Psoas muscle (tissue), 8 donors: ENCODE data around the gene FBXW7. TPM values are rescaled to one million over a fixed set of nuclear protein-coding genes. Genes with fewer than 3 reads are reported as not detected.
A peak's percentile ranks its signal among the peaks of the same experiment; 100 is the strongest.

ENCODE experiments used
- ATAC-seq, 4 donors: fragments of 200-7000 bp; cut with Tn5 transposase; one replicate each; pipeline ENCODE4 v1.9.1; 2020; ENCODE audit warnings: moderate library complexity in 3 of 4, mild to moderate bottlenecking in 2 of 4
- DNase-seq, 2 donors: peaks; one replicate each; pipeline ENCODE4 v3.0.0-alpha.2; 2020
- H3K27ac ChIP-seq: fragments of 200-600 bp; one replicate; pipeline ENCODE4 v1.8.0; 2022
- H3K27me3 ChIP-seq, 3 donors: fragments of 200-600 bp in 1 of 3; one replicate each; pipeline versions ENCODE4 v1.6.1 to v1.8.0; 2013 to 2022; ENCODE audit warnings: low read length in 2 of 3, mild to moderate bottlenecking in 2 of 3, moderate library complexity in 1 of 3; ENCODE audit not compliant: insufficient read depth in 3 of 3
- H3K36me3 ChIP-seq, 2 donors: fragments of 200-600 bp in 1 of 2; one replicate each; pipeline versions ENCODE4 v1.6.1 to v1.8.0; 2013 to 2022; ENCODE audit warnings: low read depth in 1 of 2, mild to moderate bottlenecking in 1 of 2, moderate library complexity in 1 of 2; ENCODE audit not compliant: insufficient read depth in 1 of 2
- H3K4me1 ChIP-seq: fragments of 200-600 bp; one replicate; pipeline ENCODE4 v1.8.0; 2022
- H3K4me3 ChIP-seq: fragments of 200-600 bp; one replicate; pipeline ENCODE4 v1.8.0; 2022; ENCODE audit warnings: mild to moderate bottlenecking
- H3K9me3 ChIP-seq: fragments of 200-600 bp; one replicate; pipeline ENCODE4 v1.8.0; 2022
- CTCF ChIP-seq: fragments of 200-600 bp; IDR thresholded peaks from one replicate; pipeline ENCODE4 v1.8.0; 2022; ENCODE audit warnings: antibody characterized with exemption
- WGBS, 3 donors: extraction: QIAGEN DNeasy Blood & Tissue Kit; methylation state at CpG; one replicate each; pipeline versions ENCODE4 v1.1.6 to v1.1.7; 2013; 5-methylcytosine and 5-hydroxymethylcytosine counted together
- intact Hi-C, 2 donors: fragments of 100-400 bp; cut with DNase I; formaldehyde crosslinking; loops; one replicate each; pipeline versions ENCODE4 v1.11.0 to v1.14.2; 2022
- polyA plus RNA-seq, 3 donors: library from polyadenylated mRNA; stranded (reverse); fragments of 200-250 nt; gene quantifications; one replicate each; pipeline ENCODE4 v1.2.3, GENCODE V29; 2013
- total RNA-seq, 4 donors: library from RNA; stranded (reverse); fragmentation: NEBNext Ultra II Directional in 2 of 4; extraction: Animal tissue kit (Norgen Biotek cat#: 25700) in 2 of 4; gene quantifications; one replicate each; pipeline versions ENCODE4 v1.2.1 to v1.2.4, GENCODE V29; 2021 to 2023
- donor health status: healthy with polysubstance abuse.
- donor health status: DM: no; HTN: no; CAD: no; lungs with moderate emphysema.
- donor health status: Bipolar disorder and iron deficiency.
- donor health status: healthy.
- donor health status: DM: yes; HTN: yes; CAD: no.
- donor health status: DM: no; HTN: no; CAD: no.
- donor health status: DM: no; HTN: no; CAD: no.
- donor health status: DM: yes; HTN: yes; CAD: no.

The FBXW7 gene
- total and polyA plus RNA-seq, 7 donors = 9.8 to 41.1 (median 28.7) TPM

GRCh38 chr4:152380185-152380584 lies 155.7 kb downstream of the FBXW7 start:
- Histone ChIP-seq H3K9me3 (no peaks in the 10 kb centered on the region), H3K27ac (peak overlapping the region; percentile 87), H3K4me1 (peaks cover 22% of the 10 kb centered on the region), H3K36me3 (no peaks in the 10 kb centered on the region), H3K27me3 (no peaks in the 10 kb centered on the region), H3K4me3 (peak overlapping the region; percentile 73)
- ATAC-seq (peak in 1 of 4 donors; percentile 40), DNase-seq (no peak)
- intact Hi-C loops = loop anchor here in 1 of 2 donors (10.0 kb wide), 1 partner anchor 615 kb away; the partner anchor contains the start of gene GATB
- 36 to 47% (median 38%) methylated on average over 3 of the region's 3 CpGs for WGBS, 3 donors
- TF ChIP-seq CTCF = no peak

GRCh38 chr4:152374606-152375285 lies 161.1 kb downstream of the FBXW7 start:
- ATAC-seq = peak in 1 of 4 donors; percentile 40

GRCh38 chr4:152374153-152374552 lies 161.7 kb downstream of the FBXW7 start:
- no peaks in the 10 kb centered on the region for H3K9me3 ChIP-seq
- DNase-seq (no peak), ATAC-seq (no peak)
- H3K27ac ChIP-seq = peak overlapping the region; percentile 39
- no peaks in the 10 kb centered on the region for H3K36me3 ChIP-seq
- peak overlapping the region; percentile 8 for H3K4me3 ChIP-seq
- no peaks in the 10 kb centered on the region for H3K27me3 ChIP-seq
- TF ChIP-seq CTCF = no peak
- peaks cover 64% of the 10 kb centered on the region for H3K4me1 ChIP-seq
- WGBS, 3 donors = 66 to 92% (median 76%) methylated on average over 1 of the region's 1 CpG
- intact Hi-C loops = no loop called here

More at GRCh38 chr4:152374606-152375285, 161.1 kb downstream of the FBXW7 start:
- no peak for DNase-seq
- H3K9me3 ChIP-seq = no peaks in the 10 kb centered on the region
- TF ChIP-seq CTCF = no peak
- peak overlapping the region; percentile 39 for H3K27ac ChIP-seq
- no peaks in the 10 kb centered on the region for H3K36me3 ChIP-seq
- peaks cover 64% of the 10 kb centered on the region for H3K4me1 ChIP-seq
- peak overlapping the region; percentile 8 for H3K4me3 ChIP-seq
- no peaks in the 10 kb centered on the region for H3K27me3 ChIP-seq
- 54 to 75% (median 75%) methylated on average over 3 of the region's 3 CpGs for WGBS, 3 donors
- intact Hi-C loops = no loop called here

- H3K4me3 ChIP-seq = peak overlapping the region; percentile 17
- no peak for TF ChIP-seq CTCF
- intact Hi-C loops = no loop called here
- H3K27ac ChIP-seq = peak overlapping the region; percentile 48
- ATAC-seq (peak in 3 of 4 donors; percentile 35 to 80 (median 50)), DNase-seq (no peak)
- no peaks in the 10 kb centered on the region for H3K27me3 ChIP-seq
- no peaks in the 10 kb centered on the region for H3K9me3 ChIP-seq
- peaks cover 55% of the 10 kb centered on the region for H3K4me1 ChIP-seq
- H3K36me3 ChIP-seq = no peaks in the 10 kb centered on the region
Measured at GRCh38 chr4:152372444-152372843, 163.4 kb downstream of the FBXW7 start.

- ATAC-seq = no peak
Measured at GRCh38 chr4:152369902-152370295, 166.0 kb downstream of the FBXW7 start.

More at GRCh38 chr4:152369902-152370295, 166.0 kb downstream of the FBXW7 start:
- Histone ChIP-seq H3K27ac (no peak overlapping the region), H3K36me3 (no peaks in the 10 kb centered on the region), H3K27me3 (no peaks in the 10 kb centered on the region), H3K4me1 (peaks cover 39% of the 10 kb centered on the region), H3K4me3 (no peak overlapping the region), H3K9me3 (peaks cover 8% of the 10 kb centered on the region)
- intact Hi-C loops = no loop called here
- 52 to 63% (median 63%) methylated on average over 1 of the region's 1 CpG for WGBS, 3 donors
- no peak for DNase-seq
- TF ChIP-seq CTCF = peak; percentile 36
